ENCODE measurements around the gene PCNX2. TPM values are rescaled to one million over a fixed set of nuclear protein-coding genes. Genes with fewer than 3 reads are reported as not detected.
A peak's percentile ranks its signal among the peaks of the same experiment; 100 is the strongest.

Gene PCNX2
- total and polyA plus RNA-seq, 2 of the 13 experiments (the other 11 are each of a cell fraction or from before 2014, with no cell fraction given) = 0.11 to 0.42 TPM

DNA sequence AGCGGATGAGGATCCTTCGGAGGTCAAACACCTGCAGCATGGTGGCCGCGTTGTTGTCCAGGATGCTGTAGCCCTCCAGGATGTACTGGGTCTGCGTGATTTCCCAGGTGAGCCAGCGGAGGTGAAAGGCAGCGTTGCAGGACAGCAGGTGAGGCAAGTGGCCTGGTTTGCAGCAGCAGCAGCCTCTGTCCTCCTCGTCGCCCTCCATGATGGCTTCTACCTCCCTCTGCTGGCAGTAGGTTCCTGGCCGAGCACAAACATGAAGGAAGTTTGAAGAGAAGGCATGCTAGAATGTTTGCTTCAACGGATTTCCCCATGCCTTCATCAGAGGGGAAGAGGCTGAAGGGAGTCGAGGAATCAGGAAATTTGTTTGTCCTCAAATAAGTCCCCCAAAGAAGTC is 270.4 kb downstream of the PCNX2 start:
- Histone ChIP-seq H3K79me2 (ENCODE audit: insufficient read depth, low read length) (no peaks in the 10 kb centered on the region), H3K4me3 (replicated peaks in 1 of 3; ENCODE audit: insufficient read depth in 1 of 3, low read depth in 2 of 3, low read length in 3 of 3) (no peak overlapping the region), H3K27me3 (ENCODE audit: control insufficient read depth in 1 of 2, insufficient read depth in 2 of 2, low read length in 2 of 2) (peaks cover 5 to 20% of the 10 kb centered on the region in 2 experiments), H3K9ac (ENCODE audit: insufficient read depth, low read depth, low read length) (no peak overlapping the region), H4K20me1 (ENCODE audit: insufficient read depth, low read length) (no peaks in the 10 kb centered on the region), H2AFZ (ENCODE audit: low read length) (no peak overlapping the region), H3K27ac (ENCODE audit: extremely low read length, insufficient read depth, low read length) (no peak overlapping the region), H3K9me3 (ENCODE audit: low read length) (no peaks in the 10 kb centered on the region), H3K4me2 (ENCODE audit: low read depth, low read length) (no peak overlapping the region), H3K4me1 (ENCODE audit: insufficient read depth, low read length) (no peaks in the 10 kb centered on the region), H3K36me3 (replicated peaks in 1 of 2; ENCODE audit: control insufficient read depth in 1 of 2, insufficient read depth in 2 of 2, low read length in 2 of 2) (no peaks in the 10 kb centered on the region)
- FAIRE-seq (peak; percentile 4), DNase-seq (ENCODE audit: low spot score) (peak; percentile 18), ATAC-seq (peak; percentile 84)
- CTCF ChIA-PET (ENCODE audit: low intra/inter-chr PET ratio, low total read pairs) = interaction anchor here (1.9 kb wide), 1 partner anchor 390 kb away, joined by 11 read pairs; no protein-coding TSS in a partner anchor
- BruUV-seq (replicated peaks) = no TSS peak
- TF ChIP-seq, protein P1, sequence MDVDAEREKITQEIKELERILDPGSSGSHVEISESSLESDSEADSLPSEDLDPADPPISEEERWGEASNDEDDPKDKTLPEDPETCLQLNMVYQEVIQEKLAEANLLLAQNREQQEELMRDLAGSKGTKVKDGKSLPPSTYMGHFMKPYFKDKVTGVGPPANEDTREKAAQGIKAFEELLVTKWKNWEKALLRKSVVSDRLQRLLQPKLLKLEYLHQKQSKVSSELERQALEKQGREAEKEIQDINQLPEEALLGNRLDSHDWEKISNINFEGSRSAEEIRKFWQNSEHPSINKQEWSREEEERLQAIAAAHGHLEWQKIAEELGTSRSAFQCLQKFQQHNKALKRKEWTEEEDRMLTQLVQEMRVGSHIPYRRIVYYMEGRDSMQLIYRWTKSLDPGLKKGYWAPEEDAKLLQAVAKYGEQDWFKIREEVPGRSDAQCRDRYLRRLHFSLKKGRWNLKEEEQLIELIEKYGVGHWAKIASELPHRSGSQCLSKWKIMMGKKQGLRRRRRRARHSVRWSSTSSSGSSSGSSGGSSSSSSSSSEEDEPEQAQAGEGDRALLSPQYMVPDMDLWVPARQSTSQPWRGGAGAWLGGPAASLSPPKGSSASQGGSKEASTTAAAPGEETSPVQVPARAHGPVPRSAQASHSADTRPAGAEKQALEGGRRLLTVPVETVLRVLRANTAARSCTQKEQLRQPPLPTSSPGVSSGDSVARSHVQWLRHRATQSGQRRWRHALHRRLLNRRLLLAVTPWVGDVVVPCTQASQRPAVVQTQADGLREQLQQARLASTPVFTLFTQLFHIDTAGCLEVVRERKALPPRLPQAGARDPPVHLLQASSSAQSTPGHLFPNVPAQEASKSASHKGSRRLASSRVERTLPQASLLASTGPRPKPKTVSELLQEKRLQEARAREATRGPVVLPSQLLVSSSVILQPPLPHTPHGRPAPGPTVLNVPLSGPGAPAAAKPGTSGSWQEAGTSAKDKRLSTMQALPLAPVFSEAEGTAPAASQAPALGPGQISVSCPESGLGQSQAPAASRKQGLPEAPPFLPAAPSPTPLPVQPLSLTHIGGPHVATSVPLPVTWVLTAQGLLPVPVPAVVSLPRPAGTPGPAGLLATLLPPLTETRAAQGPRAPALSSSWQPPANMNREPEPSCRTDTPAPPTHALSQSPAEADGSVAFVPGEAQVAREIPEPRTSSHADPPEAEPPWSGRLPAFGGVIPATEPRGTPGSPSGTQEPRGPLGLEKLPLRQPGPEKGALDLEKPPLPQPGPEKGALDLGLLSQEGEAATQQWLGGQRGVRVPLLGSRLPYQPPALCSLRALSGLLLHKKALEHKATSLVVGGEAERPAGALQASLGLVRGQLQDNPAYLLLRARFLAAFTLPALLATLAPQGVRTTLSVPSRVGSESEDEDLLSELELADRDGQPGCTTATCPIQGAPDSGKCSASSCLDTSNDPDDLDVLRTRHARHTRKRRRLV (CRISPR knock-in tag; IDR thresholded peaks at IDR 0.05) = no peak
- TF ChIP-seq RAD21 (CRISPR knock-in tag; IDR thresholded peaks at IDR 0.05) (peak; percentile 50), ZNF841 (CRISPR knock-in tag; IDR thresholded peaks at IDR 0.05; ENCODE audit: borderline replicate concordance) (no peak), SMC3 (IDR thresholded peaks at IDR 0.05; ENCODE audit: low read length) (peak; percentile 45; the same call in 1 of the 2 replicates), STAG1 (CRISPR knock-in tag; IDR thresholded peaks at IDR 0.05) (peak; percentile 75)
- TF ChIP-seq, protein P2, sequence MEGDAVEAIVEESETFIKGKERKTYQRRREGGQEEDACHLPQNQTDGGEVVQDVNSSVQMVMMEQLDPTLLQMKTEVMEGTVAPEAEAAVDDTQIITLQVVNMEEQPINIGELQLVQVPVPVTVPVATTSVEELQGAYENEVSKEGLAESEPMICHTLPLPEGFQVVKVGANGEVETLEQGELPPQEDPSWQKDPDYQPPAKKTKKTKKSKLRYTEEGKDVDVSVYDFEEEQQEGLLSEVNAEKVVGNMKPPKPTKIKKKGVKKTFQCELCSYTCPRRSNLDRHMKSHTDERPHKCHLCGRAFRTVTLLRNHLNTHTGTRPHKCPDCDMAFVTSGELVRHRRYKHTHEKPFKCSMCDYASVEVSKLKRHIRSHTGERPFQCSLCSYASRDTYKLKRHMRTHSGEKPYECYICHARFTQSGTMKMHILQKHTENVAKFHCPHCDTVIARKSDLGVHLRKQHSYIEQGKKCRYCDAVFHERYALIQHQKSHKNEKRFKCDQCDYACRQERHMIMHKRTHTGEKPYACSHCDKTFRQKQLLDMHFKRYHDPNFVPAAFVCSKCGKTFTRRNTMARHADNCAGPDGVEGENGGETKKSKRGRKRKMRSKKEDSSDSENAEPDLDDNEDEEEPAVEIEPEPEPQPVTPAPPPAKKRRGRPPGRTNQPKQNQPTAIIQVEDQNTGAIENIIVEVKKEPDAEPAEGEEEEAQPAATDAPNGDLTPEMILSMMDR (CRISPR knock-in tag; IDR thresholded peaks at IDR 0.05) = peak; percentile 74
- TF ChIP-seq, protein P3, sequence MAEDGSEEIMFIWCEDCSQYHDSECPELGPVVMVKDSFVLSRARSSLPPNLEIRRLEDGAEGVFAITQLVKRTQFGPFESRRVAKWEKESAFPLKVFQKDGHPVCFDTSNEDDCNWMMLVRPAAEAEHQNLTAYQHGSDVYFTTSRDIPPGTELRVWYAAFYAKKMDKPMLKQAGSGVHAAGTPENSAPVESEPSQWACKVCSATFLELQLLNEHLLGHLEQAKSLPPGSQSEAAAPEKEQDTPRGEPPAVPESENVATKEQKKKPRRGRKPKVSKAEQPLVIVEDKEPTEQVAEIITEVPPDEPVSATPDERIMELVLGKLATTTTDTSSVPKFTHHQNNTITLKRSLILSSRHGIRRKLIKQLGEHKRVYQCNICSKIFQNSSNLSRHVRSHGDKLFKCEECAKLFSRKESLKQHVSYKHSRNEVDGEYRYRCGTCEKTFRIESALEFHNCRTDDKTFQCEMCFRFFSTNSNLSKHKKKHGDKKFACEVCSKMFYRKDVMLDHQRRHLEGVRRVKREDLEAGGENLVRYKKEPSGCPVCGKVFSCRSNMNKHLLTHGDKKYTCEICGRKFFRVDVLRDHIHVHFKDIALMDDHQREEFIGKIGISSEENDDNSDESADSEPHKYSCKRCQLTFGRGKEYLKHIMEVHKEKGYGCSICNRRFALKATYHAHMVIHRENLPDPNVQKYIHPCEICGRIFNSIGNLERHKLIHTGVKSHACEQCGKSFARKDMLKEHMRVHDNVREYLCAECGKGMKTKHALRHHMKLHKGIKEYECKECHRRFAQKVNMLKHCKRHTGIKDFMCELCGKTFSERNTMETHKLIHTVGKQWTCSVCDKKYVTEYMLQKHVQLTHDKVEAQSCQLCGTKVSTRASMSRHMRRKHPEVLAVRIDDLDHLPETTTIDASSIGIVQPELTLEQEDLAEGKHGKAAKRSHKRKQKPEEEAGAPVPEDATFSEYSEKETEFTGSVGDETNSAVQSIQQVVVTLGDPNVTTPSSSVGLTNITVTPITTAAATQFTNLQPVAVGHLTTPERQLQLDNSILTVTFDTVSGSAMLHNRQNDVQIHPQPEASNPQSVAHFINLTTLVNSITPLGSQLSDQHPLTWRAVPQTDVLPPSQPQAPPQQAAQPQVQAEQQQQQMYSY (CRISPR knock-in tag; IDR thresholded peaks at IDR 0.05) = no peak
- 21% methylated on average over 11 of the region's 12 CpGs for WGBS (ENCODE audit: low lambda C conversion rate)
- intact Hi-C loops (cut with micrococcal nuclease; ENCODE audit: unreplicated experiment) (loop anchor here (1.0 kb wide), 1 partner anchor 395 kb away; the partner anchor contains the start of gene SIPA1L2), in situ Hi-C loops (cut with HindIII; ENCODE audit: extremely low pct_ligation_motif_present, low pct_unique_long_range_greater_than_20kb) (loop anchor here (5.0 kb wide), 1 partner anchor 388 kb away; no protein-coding TSS in a partner anchor)
- POLR2A ChIA-PET = no interaction called here
